ENCODE data around the gene HECW1. TPM values are rescaled to one million over a fixed set of nuclear protein-coding genes. Genes with fewer than 3 reads are reported as not detected.
A peak's percentile ranks its signal among the peaks of the same experiment; 100 is the strongest.

Gene HECW1
- total RNA-seq, 1 donor from 2014 or later = not detected

DNA sequence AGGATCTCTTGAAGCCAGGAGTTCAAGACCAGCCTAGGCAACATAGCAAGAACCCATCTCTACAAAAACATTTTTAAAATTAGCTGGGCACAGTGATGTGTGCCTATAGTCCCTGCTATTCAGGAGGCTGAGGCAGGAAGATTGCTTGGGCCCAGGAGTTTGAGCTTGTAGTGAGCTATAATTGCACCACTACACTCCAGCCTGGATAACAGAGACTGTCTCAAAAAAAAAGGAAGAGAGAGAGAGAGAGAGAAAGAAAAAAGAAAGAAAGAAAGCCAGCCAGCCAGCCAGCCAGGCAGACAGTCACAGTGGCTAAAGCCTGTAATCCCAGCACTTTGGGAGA lies 375.3 kb downstream of the HECW1 start:
- no peak for ATAC-seq

GRCh38 chr7:43489257-43489656 lies 376.8 kb downstream of the HECW1 start:
- ATAC-seq (peak; percentile 9), DNase-seq (ENCODE audit: low spot score) (no peak)

More for the DNA sequence above, 375.3 kb downstream of the HECW1 start:
- DNase-seq (ENCODE audit: low spot score) = no peak

GRCh38 chr7:43490016-43490415 lies 377.6 kb downstream of the HECW1 start:
- no peak for DNase-seq (ENCODE audit: low spot score)
- ATAC-seq = peak; percentile 44

GRCh38 chr7:43491123-43491522 lies 378.7 kb downstream of the HECW1 start:
- no peak for DNase-seq (ENCODE audit: low spot score)

GRCh38 chr7:43491984-43492383 lies 379.5 kb downstream of the HECW1 start:
- DNase-seq (ENCODE audit: low spot score) (no peak), ATAC-seq (no peak)

More at GRCh38 chr7:43491123-43491522, 378.7 kb downstream of the HECW1 start:
- no peak for ATAC-seq

- no peak for ATAC-seq
- no peak for DNase-seq (ENCODE audit: low spot score)
These were observed 380.4 kb downstream of the HECW1 start for GRCh38 chr7:43492896-43493295.

- ATAC-seq (no peak), DNase-seq (ENCODE audit: low spot score) (no peak)
These were observed 383.1 kb downstream of the HECW1 start for GRCh38 chr7:43495572-43495971.

GRCh38 chr7:43496596-43496995 lies 384.1 kb downstream of the HECW1 start:
- ATAC-seq (no peak), DNase-seq (ENCODE audit: low spot score) (no peak)

DNA sequence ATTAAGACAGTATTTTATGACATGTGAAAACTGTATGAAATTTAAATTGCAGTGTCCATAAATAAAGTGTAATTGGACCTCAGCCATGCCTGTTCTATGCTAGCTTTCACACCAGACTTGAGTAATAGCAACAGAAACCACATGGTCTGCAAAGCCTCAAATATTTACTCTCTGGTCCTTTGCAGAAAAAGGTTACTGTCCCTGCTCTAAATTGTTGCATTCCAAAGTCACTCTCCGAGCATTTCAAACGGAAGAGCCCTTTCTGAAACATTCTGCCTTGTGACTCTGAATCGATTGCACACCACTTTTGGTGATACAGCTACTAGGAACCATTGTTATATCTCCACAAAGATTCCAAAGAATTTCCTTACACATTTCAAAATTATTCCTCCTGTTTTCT lies 389.4 kb downstream of the HECW1 start:
- DNase-seq (ENCODE audit: low spot score) (no peak), ATAC-seq (peak; percentile 92)

DNA sequence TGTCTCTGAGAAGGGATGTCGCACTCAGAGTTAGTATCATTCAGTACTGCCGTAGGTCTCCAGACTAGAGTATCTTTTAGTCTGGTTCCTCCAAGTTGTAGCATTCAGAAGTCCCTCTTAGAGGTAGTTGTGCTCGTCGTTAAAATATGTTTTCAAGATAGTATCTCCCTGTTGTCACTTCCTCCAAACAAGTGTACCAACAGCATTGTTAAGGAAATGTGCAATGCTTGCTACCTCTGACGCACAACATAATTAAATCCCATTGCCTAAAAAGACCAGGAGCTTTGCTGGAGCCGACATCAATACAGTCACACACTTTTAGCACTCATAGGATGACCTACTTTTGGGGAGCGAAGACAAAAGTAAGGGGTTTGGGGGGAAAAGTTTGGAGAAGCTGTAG lies 390.5 kb downstream of the HECW1 start:
- DNase-seq (ENCODE audit: low spot score) (no peak), ATAC-seq (no peak)

GRCh38 chr7:43505412-43505811 lies 393.0 kb downstream of the HECW1 start:
- DNase-seq (ENCODE audit: low spot score) = no peak
- ATAC-seq = no peak

DNA sequence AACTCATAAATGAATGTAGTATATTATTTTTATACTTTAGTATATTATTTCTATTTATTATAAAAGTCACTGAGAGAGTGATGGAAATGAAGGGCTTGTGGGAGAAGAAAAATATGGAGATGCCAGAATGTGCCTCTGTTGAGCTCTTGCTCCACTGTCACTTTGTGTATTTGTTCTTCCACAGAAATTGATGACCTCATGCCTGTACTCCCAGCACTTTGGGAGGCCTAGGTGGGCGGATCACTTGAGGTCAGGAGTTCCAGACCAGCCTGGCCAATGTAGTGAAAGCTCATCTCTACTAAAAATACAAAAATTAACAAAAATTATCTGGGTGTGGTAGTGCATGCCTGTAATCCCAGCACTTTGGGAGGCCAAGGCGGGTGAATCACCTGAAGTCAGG lies 394.0 kb downstream of the HECW1 start:
- ATAC-seq (no peak), DNase-seq (ENCODE audit: low spot score) (no peak)

DNA sequence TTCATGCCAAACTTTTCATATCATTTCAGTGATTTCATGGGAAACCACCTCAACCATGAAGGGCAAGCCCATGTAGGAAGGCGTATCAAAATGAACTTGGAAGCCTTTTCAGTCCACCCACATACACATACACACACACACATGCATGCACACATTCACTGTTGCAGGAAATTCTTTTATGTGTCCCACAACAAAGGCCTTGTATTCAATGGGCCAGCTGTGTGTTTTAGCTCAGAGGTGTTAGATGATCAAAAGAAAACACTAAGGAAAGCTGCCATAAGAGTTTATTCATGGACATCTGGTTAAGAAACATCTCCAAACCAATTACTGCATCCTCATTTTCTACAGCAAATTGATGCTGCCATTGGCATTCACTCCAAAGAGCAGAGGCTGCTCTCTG lies 396.0 kb downstream of the HECW1 start:
- no peak for DNase-seq (ENCODE audit: low spot score)

DNA sequence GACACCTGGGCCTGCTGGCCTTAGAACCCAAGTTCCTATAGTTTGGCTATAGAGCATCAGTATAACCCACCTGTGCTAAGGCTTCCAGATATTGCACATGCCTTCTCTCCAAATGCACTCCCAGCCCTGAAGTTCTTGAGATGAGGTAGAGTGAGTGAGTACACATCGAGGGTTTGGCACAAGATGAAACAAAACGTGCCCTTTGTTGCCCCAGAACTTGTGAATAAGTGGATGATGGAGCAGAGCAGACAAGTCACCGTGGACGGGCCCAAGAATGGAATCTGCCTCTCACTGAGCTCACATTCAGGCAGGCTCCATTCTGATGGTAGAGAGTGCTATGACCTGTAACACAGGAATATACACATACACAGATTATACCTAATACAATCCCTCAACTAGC lies 397.5 kb downstream of the HECW1 start:
- no peak for ATAC-seq

More for the DNA sequence above, 396.0 kb downstream of the HECW1 start:
- ATAC-seq = no peak

DNA sequence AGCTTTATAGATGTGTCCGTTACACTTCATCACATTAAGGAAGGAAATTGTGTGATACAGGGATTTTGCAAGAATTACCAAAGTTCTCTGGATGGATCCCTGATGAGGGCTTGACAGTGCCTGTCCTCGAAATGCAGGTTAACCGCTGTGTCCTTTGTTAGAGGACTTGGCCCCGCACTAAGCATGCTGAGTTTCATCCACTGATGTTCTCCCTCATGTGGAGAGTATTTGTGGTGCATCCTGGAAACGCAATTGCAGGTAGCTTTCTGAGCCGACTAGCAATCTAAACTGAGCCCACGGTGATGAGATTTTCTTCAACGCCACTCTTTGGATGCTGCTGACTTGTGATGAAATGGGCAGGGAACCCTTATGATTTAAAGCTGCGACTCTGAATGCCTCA lies 398.6 kb downstream of the HECW1 start:
- DNase-seq (ENCODE audit: low spot score) (no peak), ATAC-seq (peak; percentile 59)

More for the DNA sequence above, 397.5 kb downstream of the HECW1 start:
- no peak for DNase-seq (ENCODE audit: low spot score)

DNA sequence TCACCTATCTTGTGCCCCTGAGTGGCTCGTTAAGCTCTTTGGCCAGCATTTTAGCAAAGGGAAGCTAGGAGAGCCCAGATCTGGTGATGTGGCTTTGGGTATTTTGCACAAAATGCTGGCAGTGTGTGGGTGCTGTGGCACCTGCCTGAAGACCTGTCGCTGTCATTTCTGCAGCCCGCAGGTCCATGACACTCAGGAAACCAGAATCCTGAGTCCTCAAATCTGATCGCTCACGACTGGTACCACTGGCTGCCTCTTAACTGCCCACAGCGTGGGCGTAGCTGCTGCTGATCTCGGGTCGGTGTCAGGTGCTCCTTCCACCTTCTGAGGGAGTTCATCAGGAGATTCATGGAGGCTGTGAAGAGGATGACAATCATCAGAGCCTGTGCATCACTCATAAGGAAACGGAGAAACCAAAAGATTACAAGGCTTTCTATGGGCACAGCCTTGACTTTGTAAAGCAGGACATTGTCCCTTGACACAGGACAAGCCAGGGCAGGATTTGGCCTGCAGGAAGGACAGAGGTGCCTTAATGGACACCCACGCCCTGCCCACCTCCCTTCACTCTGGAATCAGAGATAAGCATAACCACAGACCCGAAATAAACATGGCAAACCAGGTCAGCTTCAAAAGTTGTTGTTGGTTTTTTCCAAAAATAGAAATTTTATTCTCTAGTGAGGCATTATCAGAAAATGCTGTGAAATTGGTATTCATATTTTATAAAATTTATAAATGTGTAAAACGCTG lies 399.5 kb downstream of the HECW1 start:
- DNase-seq (ENCODE audit: low spot score) (no peak), ATAC-seq (no peak)

DNA sequence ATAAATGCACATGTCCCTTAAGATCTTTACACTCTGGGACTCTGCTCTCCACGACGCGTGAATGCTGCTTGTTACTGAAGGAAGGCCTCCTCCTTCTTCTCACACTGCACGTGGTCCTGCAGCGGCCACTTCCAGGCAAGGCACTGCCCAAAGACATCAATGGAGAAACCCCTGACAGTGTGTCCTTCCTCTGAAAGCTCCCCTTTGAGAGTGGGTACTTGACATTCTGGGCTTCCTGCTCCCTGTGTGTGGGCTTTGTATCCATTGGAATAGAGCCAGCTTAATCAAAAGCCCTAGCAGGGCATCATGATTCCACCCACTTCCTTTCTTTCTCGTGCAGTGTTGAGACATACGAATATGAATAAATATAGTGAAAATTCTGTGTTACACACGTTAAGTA lies 400.8 kb downstream of the HECW1 start:
- DNase-seq (ENCODE audit: low spot score) (no peak), ATAC-seq (no peak)

DNA sequence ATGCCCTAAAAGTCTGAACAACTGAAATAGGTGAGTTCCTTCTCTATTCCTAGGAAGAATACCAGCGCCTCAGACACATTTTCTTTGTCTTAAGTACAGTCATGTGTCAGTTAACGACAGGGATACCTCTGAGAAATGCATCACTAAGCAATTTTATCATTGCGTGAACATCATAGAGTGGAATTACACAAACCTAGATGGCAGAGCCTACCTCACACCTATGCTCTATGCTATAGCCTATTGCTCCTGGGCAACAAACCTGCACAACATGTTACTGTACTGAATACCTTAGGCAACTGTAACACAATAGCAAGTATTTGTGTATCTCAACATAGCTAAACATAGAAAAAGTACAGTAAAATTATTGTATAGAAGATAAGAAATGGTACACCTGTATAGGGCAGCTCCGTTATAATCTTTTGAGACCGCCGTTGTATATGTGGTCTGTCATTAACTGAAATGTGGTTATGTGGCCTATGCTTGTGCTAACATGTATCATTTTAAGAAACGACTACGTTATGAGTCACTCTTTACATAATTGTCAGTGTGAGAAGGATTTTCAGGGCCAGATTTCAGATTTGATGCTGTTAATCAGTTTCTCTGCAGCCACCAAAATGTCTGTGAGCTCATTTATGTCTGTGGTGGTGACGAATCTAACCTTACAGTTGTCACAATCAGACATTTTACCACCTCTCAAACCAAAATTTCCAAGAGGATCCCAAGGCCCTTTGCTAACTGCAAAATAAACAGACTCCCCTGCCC lies 404.3 kb downstream of the HECW1 start:
- DNase-seq (ENCODE audit: low spot score) = no peak
- ATAC-seq = no peak

GRCh38 chr7:43517464-43517863 lies 405.0 kb downstream of the HECW1 start:
- DNase-seq (ENCODE audit: low spot score) (no peak), ATAC-seq (no peak)

- ATAC-seq (no peak), DNase-seq (ENCODE audit: low spot score) (no peak)
These were observed 407.8 kb downstream of the HECW1 start for GRCh38 chr7:43520201-43520600.

- DNase-seq (ENCODE audit: low spot score) (no peak), ATAC-seq (no peak)
These were observed 410.1 kb downstream of the HECW1 start for GRCh38 chr7:43522406-43523156.

Data from left lobe of liver (tissue), 2 donors.